ENCODE results near the gene VTN. TPM values are rescaled to one million over a fixed set of nuclear protein-coding genes. Genes with fewer than 3 reads are reported as not detected.
A peak's percentile ranks its signal among the peaks of the same experiment; 100 is the strongest.

The VTN gene
- polyA plus RNA-seq, 1 donor (not counting 4 experiments of a cell fraction or from before 2014, with no cell fraction given): not detected

- Histone ChIP-seq H3K9me1 (ENCODE audit: control insufficient read depth, extremely low read depth, insufficient read depth, low read length) (peaks cover 7% of the 10 kb centered on the region), H3K79me2 (ENCODE audit: control insufficient read depth, insufficient read depth, low read length) (peaks cover 47% of the 10 kb centered on the region), H3K4me3 (ENCODE audit: control insufficient read depth in 2 of 3, extremely low read depth in 1 of 3, insufficient read depth in 2 of 3, low read depth in 1 of 3, low read length in 3 of 3) (peak overlapping the region; percentile 74 to 97 (median 92)), H3K4me1 (ENCODE audit: control insufficient read depth, extremely low read depth, insufficient read depth, low read length) (peaks cover 33% of the 10 kb centered on the region), H3K27me3 (ENCODE audit: control insufficient read depth, extremely low read depth, insufficient read depth, low read length) (no peaks in the 10 kb centered on the region), H3K4me2 (ENCODE audit: control insufficient read depth, extremely low read depth, insufficient read depth, low read depth, low read length) (peak overlapping the region; percentile 93), H3K9ac (ENCODE audit: control insufficient read depth, extremely low read depth, insufficient read depth, low read length) (peak overlapping the region; percentile 99), H3K36me3 (ENCODE audit: control insufficient read depth in 2 of 2, extremely low read depth in 1 of 2, insufficient read depth in 2 of 2, low read length in 2 of 2) (peaks cover 11% of the 10 kb centered on the region in 2 experiments), H2AFZ (ENCODE audit: control insufficient read depth, low read length) (no peak overlapping the region), H3K9me3 (ENCODE audit: control insufficient read depth, low read depth, low read length) (no peaks in the 10 kb centered on the region), H3K27ac (ENCODE audit: control insufficient read depth, insufficient read depth, low read length) (no peak overlapping the region), H4K20me1 (ENCODE audit: control insufficient read depth, extremely low read depth, insufficient read depth, low read length) (peaks cover 14% of the 10 kb centered on the region)
- DNase-seq (ENCODE audit: low read depth, low spot score) (no peak), FAIRE-seq (no peak)
- TF ChIP-seq CTCF (optimal IDR thresholded peaks at IDR 0.05 in 1 of 3, IDR thresholded peaks at IDR 0.05 in 1 of 3, conservative IDR thresholded peaks at IDR 0.05 in 1 of 3; ENCODE audit: extremely low read depth in 1 of 3, insufficient read depth in 2 of 3, low read length in 3 of 3) (no peak), EZH2 (IDR thresholded peaks at IDR 0.05; ENCODE audit: low read length) (no peak)
- dilution Hi-C loops (cut with MboI; ENCODE audit: extremely low pct_ligation_motif_present, low sequenced_read_pairs): no loop called here
Observed at GRCh38 chr17:28334171-28334570, 35.9 kb downstream of the VTN start.

- Histone ChIP-seq H3K4me3 (ENCODE audit: control insufficient read depth in 2 of 3, extremely low read depth in 1 of 3, insufficient read depth in 2 of 3, low read depth in 1 of 3, low read length in 3 of 3) (no peak overlapping the region), H3K9me1 (ENCODE audit: control insufficient read depth, extremely low read depth, insufficient read depth, low read length) (peaks cover 3% of the 10 kb centered on the region), H3K27me3 (ENCODE audit: control insufficient read depth, extremely low read depth, insufficient read depth, low read length) (no peaks in the 10 kb centered on the region), H2AFZ (ENCODE audit: control insufficient read depth, low read length) (no peak overlapping the region), H3K9ac (ENCODE audit: control insufficient read depth, extremely low read depth, insufficient read depth, low read length) (no peak overlapping the region), H4K20me1 (ENCODE audit: control insufficient read depth, extremely low read depth, insufficient read depth, low read length) (peaks cover 9% of the 10 kb centered on the region), H3K4me2 (ENCODE audit: control insufficient read depth, extremely low read depth, insufficient read depth, low read depth, low read length) (no peak overlapping the region), H3K79me2 (ENCODE audit: control insufficient read depth, insufficient read depth, low read length) (peaks cover 38% of the 10 kb centered on the region), H3K27ac (ENCODE audit: control insufficient read depth, insufficient read depth, low read length) (no peak overlapping the region), H3K36me3 (ENCODE audit: control insufficient read depth in 2 of 2, extremely low read depth in 1 of 2, insufficient read depth in 2 of 2, low read length in 2 of 2) (peaks cover 6 to 14% of the 10 kb centered on the region in 2 experiments), H3K4me1 (ENCODE audit: control insufficient read depth, extremely low read depth, insufficient read depth, low read length) (peaks cover 27% of the 10 kb centered on the region), H3K9me3 (ENCODE audit: control insufficient read depth, low read depth, low read length) (no peaks in the 10 kb centered on the region)
- no peak for TF ChIP-seq EZH2 (IDR thresholded peaks at IDR 0.05; ENCODE audit: low read length)
- no peak for TF ChIP-seq CTCF (optimal IDR thresholded peaks at IDR 0.05 in 1 of 3, IDR thresholded peaks at IDR 0.05 in 1 of 3, conservative IDR thresholded peaks at IDR 0.05 in 1 of 3; ENCODE audit: extremely low read depth in 1 of 3, insufficient read depth in 2 of 3, low read length in 3 of 3)
- DNase-seq (ENCODE audit: low read depth, low spot score) (no peak), FAIRE-seq (no peak)
- dilution Hi-C loops (cut with MboI; ENCODE audit: extremely low pct_ligation_motif_present, low sequenced_read_pairs): no loop called here
Observed at GRCh38 chr17:28333083-28333746, 36.9 kb downstream of the VTN start.

Measured in keratinocyte (primary cell).